MM.1S (cell line): ENCODE data around the gene STOX1.

ENCODE experiments used
- EZH2 ChIP-seq: fragments of 300-600 bp; sonication (generic); optimal IDR thresholded peaks from 2 replicates; pipeline ENCODE3; 2017; ENCODE audit warnings: low read depth, mild to moderate bottlenecking, antibody characterized with exemption, low read length, mixed read lengths
- EZH2phosphoT487 ChIP-seq: fragments of 300-600 bp; sonication (generic); IDR thresholded peaks from 2 replicates; pipeline ENCODE4 v1.6.1; 2018; ENCODE audit warnings: antibody characterized with exemption, low read length
- TF ChIP-seq, protein P1 (sequence below): fragments of 300-600 bp; sonication (generic); IDR thresholded peaks from 2 replicates; pipeline ENCODE4 v1.5.1; 2016; ENCODE audit warnings: antibody characterized with exemption, low read length, mixed read lengths

GRCh38 chr10:68837626-68838322 is 10.4 kb downstream of the STOX1 start:
- TF ChIP-seq, protein P1, sequence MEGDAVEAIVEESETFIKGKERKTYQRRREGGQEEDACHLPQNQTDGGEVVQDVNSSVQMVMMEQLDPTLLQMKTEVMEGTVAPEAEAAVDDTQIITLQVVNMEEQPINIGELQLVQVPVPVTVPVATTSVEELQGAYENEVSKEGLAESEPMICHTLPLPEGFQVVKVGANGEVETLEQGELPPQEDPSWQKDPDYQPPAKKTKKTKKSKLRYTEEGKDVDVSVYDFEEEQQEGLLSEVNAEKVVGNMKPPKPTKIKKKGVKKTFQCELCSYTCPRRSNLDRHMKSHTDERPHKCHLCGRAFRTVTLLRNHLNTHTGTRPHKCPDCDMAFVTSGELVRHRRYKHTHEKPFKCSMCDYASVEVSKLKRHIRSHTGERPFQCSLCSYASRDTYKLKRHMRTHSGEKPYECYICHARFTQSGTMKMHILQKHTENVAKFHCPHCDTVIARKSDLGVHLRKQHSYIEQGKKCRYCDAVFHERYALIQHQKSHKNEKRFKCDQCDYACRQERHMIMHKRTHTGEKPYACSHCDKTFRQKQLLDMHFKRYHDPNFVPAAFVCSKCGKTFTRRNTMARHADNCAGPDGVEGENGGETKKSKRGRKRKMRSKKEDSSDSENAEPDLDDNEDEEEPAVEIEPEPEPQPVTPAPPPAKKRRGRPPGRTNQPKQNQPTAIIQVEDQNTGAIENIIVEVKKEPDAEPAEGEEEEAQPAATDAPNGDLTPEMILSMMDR: no peak
- TF ChIP-seq EZH2phosphoT487 (no peak), EZH2 (no peak)
